GM19238 (cell line): ENCODE data around the gene NHSL2.

ENCODE experiments used
- DNase-seq: peaks from one replicate; pipeline ENCODE4 v3.0.0; 2011; ENCODE audit warnings: low spot score; ENCODE audit not compliant: insufficient read length

NHSL2 gene

DNA sequence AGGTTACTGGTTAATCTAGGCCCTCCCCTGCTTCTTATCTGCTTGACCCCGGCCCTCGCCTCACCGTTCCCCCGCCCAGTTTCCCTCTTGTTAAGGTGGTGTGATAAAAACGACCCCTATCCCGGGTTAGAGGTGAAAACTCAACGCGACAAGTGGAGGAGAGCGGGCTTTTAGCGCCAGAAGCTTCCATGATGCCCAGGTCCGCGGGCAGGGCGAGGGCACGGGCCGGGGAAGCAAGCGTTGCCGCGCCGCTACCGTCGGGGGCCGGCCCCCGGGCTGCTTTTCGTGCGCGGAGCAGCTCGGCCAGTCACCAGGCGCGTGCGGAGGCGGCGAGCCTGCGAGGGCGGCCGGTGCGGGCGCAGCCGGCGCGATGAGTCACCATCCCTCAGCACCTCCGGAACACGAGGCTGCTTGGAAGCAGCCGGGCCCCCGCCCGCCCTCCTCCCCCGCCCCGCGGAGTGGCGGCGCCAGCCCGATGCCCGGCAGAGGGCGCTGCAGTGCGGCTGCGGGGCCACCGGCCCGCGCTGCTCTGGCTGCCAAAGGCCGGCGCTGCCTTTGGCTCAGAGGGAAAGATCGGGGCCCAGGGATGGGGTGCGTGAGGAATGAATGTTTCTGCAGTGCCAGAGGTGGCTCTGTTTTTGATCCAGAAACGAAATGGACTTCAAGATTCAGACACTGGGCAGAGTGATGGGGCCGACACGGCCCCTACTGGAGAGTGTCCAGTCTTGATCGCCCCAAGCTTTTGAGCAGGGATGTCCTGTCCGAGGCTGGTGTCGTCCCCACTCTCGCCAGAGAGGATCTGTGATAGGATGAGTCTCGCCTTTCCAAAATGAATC, 107.8 kb downstream of the NHSL2 start:
- DNase-seq, result peak; percentile 44

DNA sequence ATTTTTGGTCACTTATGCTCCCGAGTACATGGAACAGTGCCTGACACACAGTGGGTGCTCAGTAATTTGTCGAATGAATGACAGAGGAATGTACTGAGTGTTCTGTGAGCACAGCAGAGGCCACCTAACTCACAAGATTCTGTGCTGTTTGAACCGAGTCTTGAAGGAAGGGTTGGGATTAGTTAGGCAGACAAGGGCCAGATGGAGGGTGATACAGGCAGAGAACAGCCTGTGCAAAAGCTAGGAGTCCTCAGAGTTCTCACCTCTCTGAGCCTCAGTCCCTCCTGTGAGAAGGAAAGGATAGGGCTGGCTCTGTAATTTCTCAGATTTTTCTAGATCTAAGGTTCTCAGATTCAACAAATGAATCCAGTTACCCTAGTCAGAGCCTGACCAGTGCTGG, 108.8 kb downstream of the NHSL2 start:
- DNase-seq, result no peak

DNA sequence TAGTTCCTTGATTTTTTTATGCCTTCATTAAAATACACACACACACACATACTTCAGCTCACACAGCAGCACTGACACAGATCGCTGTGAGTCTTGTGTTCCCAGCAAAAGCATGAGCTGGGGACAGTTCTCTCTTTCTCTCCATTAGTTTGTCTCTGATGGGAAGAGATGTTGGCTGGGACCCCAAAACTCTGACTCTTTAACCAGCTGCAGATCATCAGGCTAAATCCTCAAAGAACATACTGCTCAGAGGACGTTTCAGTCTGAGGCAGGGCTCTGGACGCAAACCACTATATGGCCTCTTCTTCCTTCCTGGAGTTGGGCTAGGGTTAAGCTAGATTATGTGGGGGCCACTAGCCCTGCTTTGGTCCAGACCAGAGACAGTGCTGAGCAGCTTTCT, 109.6 kb downstream of the NHSL2 start:
- DNase-seq, result no peak

DNA sequence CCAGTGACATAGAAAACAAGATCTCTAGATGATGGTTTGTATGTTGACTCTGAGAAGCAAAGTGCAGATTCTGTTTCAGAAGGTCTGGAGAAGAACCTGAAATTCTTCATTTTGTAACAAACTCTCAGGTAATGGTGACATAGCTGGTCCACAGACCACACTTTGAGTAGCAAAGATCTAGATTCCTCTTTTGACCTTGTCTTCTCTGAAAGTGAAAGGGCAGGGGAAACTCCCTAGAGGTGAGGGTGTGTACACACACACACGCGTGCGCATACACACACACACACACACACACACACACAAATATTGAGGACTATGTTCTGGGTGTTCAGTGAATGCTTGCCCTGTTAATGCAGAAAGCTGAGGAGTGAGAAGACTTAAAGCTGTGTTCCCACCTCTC, 110.1 kb downstream of the NHSL2 start:
- DNase-seq, result no peak

DNA sequence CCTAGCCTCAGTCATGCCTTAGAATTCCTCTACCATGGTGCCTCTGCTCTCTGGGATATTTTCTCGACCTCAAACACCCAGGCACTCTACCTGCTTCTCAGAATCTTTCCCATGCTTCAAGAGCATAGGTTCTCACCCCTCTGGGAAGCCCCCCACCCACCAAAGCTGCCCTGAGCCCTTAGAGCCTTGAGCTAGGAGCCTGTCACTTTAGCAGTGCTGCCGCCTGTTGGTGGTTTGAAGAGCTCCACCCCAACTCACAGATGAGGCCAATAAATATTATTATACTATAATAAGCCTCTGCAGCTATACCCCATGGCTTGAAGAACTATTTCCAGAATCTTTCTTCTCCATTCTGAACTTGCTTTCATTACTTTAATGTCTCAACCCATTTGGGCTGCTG, 111.3 kb downstream of the NHSL2 start:
- no peak for DNase-seq

DNA sequence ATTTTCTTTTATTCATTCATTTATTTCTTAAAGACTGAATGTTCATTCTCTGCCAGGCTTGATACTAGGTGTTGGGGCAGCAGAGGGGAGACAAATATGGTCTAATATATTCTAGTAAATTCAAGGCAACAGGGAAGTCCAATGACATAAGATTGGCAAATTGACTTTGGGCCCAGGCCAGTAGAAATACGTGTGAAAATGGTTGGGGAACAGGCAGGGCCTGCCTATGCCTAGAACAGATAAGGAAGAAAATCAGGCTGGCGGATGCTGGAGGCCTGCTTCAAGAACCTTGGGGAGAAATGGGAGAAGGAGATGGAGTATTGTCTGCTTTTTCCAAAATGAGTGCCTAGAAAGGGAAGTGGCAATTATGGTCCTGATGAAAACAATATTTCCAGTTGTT, 112.4 kb downstream of the NHSL2 start:
- no peak for DNase-seq

DNA sequence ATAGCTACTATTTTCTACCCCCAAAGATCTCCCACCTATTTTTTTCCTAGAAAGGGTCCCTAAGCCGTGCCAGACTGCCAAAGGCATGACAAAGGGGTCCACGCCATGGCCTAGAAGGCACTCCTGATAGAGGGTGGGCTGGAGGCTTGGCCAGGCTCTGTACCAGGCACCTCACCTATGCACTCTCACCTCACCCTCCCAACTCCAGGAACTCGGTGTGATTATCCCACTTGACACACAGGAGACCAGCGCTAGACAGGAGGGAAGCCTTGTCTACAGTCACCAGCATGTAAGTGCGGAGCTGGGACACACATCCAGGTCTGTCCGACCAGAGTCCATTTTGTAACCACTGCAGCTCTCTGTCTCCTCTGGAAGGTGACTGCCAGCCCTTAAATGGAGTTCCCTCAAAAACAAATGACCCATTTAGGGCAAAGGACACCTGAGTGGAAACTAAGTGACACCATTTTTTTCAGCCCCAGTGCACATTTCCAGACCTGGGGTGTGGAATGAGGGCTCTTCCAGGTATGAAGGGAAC, 114.7 kb downstream of the NHSL2 start:
- no peak for DNase-seq

DNA sequence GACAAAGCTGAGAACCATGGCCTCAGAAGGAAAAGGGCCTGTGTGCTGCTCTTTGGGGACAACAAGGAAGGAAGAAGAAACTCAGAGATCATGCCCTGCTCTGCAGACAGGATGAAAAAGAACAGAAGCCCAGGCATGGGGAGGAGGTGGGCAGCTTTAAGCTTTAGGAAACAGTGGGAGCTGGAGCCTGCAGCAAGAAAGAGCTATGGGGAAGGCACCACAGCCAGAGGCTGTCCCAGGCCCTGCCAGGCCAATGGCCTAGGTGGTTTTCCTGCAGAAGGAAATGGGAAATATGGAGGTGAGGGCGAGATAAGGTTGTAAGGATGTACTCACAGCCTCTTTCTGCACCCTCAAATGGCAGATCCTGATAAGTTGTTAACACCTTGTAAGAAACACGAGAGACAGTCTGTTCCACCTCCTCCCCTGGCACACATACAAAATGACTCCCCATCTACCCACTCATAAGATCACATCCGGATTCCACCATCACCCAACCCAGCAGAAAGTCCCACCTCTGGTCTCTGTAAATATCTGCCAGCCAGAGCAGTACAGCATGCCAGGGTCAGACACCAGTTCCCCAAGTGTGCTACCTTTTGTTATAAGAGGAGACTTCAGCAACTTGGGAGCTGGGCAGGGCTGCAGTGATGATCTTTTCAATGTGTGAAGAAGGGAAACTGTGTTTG, 115.8 kb downstream of the NHSL2 start:
- no peak for DNase-seq

DNA sequence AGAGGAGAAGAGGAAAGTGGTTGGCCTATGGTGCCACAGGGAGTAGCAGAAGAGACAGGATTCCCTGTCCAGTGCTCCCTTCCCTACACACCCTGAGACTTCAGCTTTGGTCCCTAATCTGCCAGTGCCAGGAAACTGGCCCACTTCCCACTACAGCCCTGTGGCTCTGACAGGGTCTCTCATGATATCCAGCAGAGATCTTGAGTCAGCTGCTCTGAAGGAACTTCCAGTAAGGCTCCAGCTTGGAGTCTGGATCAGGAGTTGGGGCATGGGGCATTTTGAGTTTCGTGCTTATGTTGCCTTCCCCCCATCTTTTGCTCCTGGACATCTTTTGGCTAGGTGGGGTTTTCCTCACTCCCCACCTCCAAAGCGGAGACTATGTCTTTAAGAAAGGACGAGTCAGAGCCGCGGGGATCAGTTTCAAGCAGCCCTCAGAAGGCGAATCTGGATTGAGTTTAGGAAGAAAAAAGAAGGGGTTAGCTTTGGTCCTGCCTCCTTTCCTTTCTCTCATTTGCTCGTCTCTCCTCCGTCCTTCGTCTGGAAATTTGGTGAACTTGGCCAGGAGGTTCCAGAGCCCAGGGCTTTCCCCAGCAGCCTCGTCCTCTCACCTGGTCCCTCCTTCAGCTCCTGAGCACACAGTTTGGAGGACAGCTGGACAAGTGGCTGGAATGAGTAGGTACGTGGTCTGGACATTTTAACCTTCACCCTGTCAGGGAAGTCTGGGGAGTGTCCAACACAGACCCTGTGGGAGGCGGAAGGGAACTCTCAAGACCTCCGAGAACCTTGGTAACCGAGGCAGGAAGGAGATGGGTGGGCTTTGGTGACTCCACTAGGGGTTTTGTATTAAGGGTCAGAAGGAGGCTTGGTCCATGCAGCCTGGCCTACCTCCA, 116.6 kb downstream of the NHSL2 start:
- no peak for DNase-seq

DNA sequence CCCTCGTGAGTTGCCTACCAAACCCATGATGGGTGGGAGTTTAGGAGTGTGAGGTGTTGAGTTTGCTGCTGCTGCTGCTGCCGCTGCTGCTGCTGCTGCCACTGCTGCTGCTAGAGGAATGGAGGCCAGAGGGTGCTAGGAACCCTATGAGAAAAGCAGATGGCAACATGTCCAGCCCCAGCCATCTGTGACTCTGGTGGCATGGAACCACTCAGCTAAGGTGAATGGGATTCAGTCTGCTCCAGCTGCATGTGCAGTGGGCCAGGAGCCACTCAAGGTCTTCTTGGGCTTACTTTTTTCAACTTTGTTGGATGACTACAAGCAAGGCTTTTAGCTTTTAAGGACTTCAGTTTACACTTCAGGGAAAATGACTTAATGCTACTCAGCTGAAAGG, 117.3 kb downstream of the NHSL2 start:
- no peak for DNase-seq

DNA sequence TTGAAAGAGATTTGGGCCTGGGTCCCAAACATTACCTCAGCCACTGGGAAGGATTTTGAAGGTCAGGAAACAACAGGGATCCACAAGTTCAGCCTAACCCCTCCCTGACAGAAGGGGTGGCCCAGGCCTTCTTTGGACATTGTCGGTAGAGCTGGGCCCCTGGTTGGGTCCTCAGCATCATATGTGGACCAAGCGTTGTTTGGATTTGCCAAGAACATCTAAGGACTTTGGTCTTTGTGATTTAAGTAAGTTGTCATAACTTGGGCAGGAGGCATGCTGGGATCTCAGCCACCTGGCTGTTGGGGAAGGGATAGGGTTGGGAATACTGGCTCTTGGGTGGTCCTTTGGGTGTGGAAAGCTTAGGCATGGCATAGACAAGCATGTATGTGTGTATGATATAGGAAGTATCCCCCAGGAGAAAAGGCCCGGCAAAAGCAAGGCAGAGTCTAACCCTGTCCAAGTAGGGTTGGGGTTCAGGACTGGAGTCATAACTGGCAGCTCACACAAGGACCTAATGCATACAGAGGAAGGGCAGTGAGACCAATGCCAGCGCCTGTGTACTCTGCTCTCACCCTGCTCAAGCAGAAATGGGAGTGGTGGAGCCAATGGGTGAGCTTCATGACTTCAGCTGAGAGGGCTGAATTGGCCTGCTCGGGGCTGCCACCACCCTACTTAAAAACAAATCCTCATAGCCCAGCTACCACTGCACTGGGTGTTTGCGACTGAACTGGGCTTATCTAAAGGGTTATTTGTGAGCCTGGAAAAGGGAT, 118.2 kb downstream of the NHSL2 start:
- DNase-seq, result no peak

DNA sequence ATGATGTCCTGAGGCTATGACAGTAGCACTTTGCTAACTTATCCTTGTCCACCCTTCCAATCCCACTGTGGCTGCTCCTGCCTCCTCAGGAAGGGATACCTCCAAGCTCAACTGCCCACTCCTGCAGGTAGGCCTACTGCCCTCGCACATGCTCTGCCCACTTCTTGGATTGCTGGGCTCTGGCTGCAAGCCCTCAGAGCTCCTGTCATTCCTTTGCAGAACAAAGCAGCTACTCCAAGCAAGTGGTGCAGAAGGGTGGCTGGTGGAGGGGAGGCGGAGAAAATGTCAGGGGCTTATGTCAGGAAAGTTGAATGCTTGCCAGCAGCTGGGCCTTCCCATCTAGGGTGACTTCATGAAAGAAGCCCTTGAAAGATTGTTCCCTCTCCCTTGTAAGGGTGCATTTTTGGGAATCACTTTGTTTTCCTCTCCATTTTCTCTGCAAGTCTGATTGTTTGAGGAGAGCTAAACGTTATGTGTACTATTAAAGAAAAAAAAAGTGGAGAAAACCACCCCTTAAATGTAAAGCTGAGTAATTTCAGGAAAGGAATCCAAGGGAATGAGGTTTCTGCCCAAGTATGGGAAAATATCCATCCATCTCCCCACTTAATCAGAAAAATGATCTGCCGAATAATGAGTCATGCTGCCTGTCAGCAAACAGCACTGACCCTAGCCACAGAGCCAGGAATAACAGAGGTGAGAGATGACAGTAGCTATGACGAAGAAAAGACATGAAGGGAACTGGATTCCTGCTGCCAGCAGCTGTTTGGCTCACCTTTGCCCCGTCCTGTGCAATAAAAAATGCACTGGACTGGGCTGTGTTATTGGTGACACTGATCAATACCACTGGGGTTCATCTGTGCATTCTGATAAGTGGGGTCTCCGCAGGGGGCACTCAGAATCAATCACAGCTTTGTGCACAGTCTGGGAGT, 119.1 kb downstream of the NHSL2 start:
- DNase-seq, result no peak

DNA sequence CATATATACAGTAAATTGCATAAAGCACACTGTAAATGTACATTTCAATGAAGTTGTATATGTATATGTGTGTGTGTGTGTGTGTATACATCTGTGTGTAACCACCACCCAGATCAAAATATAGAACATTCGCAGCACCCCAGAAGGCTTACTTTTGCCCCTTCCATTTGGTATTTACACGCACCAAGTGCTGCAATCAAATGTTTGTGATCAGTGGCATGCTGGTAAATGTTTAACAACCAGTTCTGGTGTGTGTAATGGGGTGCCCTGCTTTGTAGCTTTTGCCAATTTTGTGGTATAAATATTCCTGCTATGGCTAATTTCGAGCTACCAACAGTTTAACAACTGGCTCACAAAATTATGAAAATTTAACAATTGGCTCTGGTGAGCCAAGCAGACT, 119.8 kb downstream of the NHSL2 start:
- no peak for DNase-seq

DNA sequence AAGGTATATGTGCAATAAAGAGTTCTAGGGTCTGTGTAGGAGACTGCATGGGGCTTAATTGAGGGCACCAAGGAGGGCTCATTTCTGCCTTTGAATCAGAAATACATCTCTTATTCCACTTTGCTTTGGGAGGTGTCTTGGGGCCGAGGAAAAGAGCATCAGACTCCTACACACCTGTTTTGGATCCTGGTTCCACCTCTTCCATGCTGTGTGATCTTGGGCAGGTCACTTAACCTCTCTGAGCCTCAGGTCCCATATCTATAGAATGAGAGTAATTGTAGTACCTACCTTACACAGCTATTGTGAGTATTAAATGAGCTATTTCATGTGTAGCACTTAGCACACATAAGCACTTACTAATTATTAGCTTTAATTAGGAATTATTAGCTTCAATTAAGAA, 120.5 kb downstream of the NHSL2 start:
- no peak for DNase-seq

DNA sequence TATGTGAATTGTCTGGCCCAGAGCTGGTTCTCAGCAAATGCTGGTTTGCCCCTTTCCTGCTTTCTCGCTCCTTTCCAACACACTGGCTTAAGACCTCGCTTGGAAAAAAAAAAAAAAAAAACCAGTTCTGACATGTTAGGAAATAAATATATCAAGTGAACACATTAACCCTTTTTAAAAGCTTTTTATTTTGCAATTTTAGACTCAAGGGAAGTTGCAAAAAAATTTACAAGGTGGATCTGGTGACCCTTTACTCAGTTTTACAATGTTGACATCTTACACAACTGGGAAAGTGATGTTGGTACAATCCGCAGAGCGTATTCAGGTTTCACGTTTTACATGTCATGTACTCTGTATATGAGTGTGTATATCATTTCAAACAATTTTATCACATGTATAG, 121.0 kb downstream of the NHSL2 start:
- DNase-seq, result no peak

DNA sequence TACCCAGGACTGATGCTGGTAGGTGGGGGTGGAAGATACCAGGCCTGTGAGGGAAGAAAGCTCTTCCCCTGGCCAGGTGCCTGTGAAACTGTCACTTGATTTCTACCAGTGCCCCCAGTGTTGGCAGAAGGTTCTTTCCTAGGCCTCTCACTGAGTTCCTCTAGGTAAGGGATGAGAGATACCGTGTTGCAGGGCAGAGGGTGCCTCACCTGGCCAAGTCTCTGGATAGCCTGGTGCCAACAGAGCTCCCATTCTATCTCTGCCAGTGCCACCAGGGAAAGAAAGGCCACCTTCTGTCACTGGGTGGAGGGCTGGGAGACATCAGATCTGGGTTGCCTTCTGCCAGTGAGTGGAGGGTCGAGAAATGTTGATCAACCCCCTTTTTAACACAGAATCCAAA, 127.0 kb downstream of the NHSL2 start:
- DNase-seq, result no peak

DNA sequence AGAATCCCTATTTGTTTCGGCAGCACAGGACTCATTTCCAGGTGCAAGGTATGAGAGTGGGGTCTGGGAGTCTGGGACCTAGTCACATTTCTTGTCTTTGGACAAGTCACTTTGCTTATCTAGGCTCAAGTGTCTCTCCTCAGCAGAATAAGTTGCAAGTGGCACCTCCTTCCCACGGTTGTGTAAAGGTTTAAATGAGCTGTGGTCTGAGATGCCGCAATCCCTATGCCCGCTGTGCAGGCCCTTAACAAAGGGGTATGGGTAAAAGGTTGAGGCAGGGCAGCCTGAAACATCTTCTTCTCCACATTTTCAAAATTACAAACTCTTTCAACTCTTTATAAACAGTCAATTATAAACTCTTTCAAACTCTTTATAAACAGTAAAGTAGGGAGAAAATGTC, 127.4 kb downstream of the NHSL2 start:
- DNase-seq, result no peak

DNA sequence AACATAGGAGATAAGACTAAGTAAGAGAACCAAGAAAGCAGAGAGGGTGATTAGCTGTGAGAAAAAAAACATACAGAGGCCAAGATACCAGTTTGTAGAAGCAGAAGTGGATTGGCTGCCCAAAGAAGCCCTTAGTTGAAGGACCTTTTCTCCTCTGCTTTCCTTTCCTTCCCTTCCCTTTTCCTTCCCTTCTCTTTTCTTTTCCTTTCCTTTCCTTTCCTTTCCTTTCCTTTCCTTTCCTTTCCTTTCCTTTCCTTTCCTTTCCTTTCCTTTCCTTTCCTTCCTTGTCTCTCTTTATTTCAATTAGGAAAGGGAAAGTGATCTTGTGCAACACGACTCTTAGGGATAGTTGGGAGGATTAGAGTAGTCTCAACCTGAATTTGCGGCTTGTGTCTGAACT, 128.2 kb downstream of the NHSL2 start:
- DNase-seq, result no peak

DNA sequence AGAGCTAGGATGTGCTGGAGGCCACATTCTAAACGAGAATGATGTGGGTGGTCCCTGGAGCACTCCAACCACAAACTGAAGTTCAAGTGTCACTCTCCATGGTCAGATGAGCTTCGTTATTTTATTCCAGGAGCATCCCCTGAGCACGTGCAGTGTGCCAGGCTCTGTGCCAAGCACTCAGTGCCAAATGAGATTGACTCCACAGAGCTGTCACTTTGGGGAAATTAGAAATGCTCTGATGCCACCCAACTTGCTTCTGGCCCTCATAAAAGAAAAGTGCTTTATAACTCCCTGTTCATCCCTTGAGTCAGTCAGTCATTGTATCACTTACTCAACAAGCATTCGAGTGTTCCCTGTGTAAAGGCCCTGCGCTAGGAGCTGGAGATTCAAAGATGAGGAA, 129.9 kb downstream of the NHSL2 start:
- no peak for DNase-seq

DNA sequence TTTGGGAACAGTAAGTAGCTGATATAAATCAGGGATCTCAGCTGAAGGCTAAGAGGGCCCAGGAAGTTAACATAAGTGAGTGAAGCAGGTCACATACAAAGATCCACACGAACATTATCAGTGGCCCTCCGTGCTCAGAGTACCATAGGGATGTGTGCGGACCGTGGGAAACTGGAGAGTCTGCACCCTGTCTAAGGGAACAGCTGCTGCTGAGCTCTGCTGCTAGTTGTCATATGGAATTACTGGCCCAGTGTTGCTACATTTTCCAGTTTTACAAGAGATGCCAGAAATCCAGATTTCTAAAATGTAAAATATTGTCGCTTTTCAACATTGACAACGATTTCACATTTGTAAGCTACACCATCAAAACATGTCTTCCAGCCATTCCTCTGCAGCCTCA, 130.5 kb downstream of the NHSL2 start:
- DNase-seq, result no peak
